Fibroblast of the conjunctiva (primary cell): Measurements from ENCODE around the gene PPM1F.

Experiments used
- DNase-seq: peaks from one replicate; pipeline ENCODE4 v3.0.0-alpha.2; 2010; ENCODE audit warnings: low read depth

PPM1F gene

GRCh38 chr22:21952586-21953571, at the start of gene PPM1F:
Gene PPM1F (minus strand): TSS chr22:21952848. CDS start chr22:21946048, 6,800 bp downstream.
- peak; percentile 40 for DNase-seq

GRCh38 chr22:22001664-22002525, 49.2 kb upstream of the PPM1F start:
- DNase-seq: no peak

GRCh38 chr22:21998595-21999247, 46.1 kb upstream of the PPM1F start:
- no peak for DNase-seq

GRCh38 chr22:21996175-21996720, 43.6 kb upstream of the PPM1F start:
- DNase-seq: no peak

- no peak for DNase-seq
Measured at GRCh38 chr22:21995660-21996059, 43.0 kb upstream of the PPM1F start.

GRCh38 chr22:21994881-21995444, 42.3 kb upstream of the PPM1F start:
- DNase-seq: no peak

GRCh38 chr22:21992593-21993237, 40.1 kb upstream of the PPM1F start:
- DNase-seq: no peak

GRCh38 chr22:21991774-21992173, 39.1 kb upstream of the PPM1F start:
- DNase-seq: no peak

GRCh38 chr22:21991304-21991596, 38.6 kb upstream of the PPM1F start:
- no peak for DNase-seq

- no peak for DNase-seq
Measured at GRCh38 chr22:21990445-21991303, 38.0 kb upstream of the PPM1F start.

- no peak for DNase-seq
Measured at GRCh38 chr22:21989049-21989448, 36.4 kb upstream of the PPM1F start.

GRCh38 chr22:21985214-21985613, 32.6 kb upstream of the PPM1F start:
- no peak for DNase-seq

GRCh38 chr22:21984793-21985192, 32.1 kb upstream of the PPM1F start:
- DNase-seq: no peak

GRCh38 chr22:21982338-21982965, 29.8 kb upstream of the PPM1F start, which contains the start of gene TOP3B:
Gene TOP3B (minus strand): TSS chr22:21982787. CDS start chr22:21975709, 7,078 bp downstream.
- peak; percentile 49 for DNase-seq

- DNase-seq: no peak
Measured at GRCh38 chr22:21981874-21982273, 29.2 kb upstream of the PPM1F start.

- DNase-seq: no peak
Measured at GRCh38 chr22:21980547-21980946, 27.9 kb upstream of the PPM1F start.

- DNase-seq: no peak
Measured at GRCh38 chr22:21978564-21979386, 26.1 kb upstream of the PPM1F start.

- DNase-seq: no peak
Measured at GRCh38 chr22:21977814-21978213, 25.2 kb upstream of the PPM1F start.

GRCh38 chr22:21975854-21976345, 23.3 kb upstream of the PPM1F start:
- DNase-seq: no peak
